ENCODE results near the gene AIFM3.
A peak's percentile ranks its signal among the peaks of the same experiment; 100 is the strongest.

Gene AIFM3

GRCh38 chr22:20996598-20997535 is 29.8 kb downstream of the AIFM3 start:
- no peak overlapping the region for H3K4me3 ChIP-seq (replicated peaks; ENCODE audit: low read depth, low read length)
- no peak for DNase-seq (ENCODE audit: extremely low read depth, low read depth)
- no peak for TF ChIP-seq CTCF (IDR thresholded peaks at IDR 0.05; ENCODE audit: low read depth, low read length, missing control alignments)

GRCh38 chr22:20997536-20998257 is 30.6 kb downstream of the AIFM3 start:
- DNase-seq (ENCODE audit: extremely low read depth, low read depth), result no peak
- H3K4me3 ChIP-seq (replicated peaks; ENCODE audit: low read depth, low read length), result no peak overlapping the region
- TF ChIP-seq CTCF (IDR thresholded peaks at IDR 0.05; ENCODE audit: low read depth, low read length, missing control alignments), result no peak

GRCh38 chr22:20998411-20999336 is 31.6 kb downstream of the AIFM3 start:
- H3K4me3 ChIP-seq (replicated peaks; ENCODE audit: low read depth, low read length), result no peak overlapping the region
- DNase-seq (ENCODE audit: extremely low read depth, low read depth), result no peak
- TF ChIP-seq CTCF (IDR thresholded peaks at IDR 0.05; ENCODE audit: low read depth, low read length, missing control alignments), result no peak

- no peak for TF ChIP-seq CTCF (IDR thresholded peaks at IDR 0.05; ENCODE audit: low read depth, low read length, missing control alignments)
- DNase-seq (ENCODE audit: extremely low read depth, low read depth), result no peak
- H3K4me3 ChIP-seq (replicated peaks; ENCODE audit: low read depth, low read length), result peak overlapping the region; percentile 83
Observed at GRCh38 chr22:20999350-21000206, 32.5 kb downstream of the AIFM3 start.

GRCh38 chr22:21000207-21000986 is 33.3 kb downstream of the AIFM3 start:
- no peak for DNase-seq (ENCODE audit: extremely low read depth, low read depth)
- TF ChIP-seq CTCF (IDR thresholded peaks at IDR 0.05; ENCODE audit: low read depth, low read length, missing control alignments), result no peak
- peak overlapping the region; percentile 83 for H3K4me3 ChIP-seq (replicated peaks; ENCODE audit: low read depth, low read length)
